Mesenchymal stem cell (in vitro differentiated cells and primary cell): ENCODE results near the gene TP53I13.

ENCODE experiments used
- DNase-seq: peaks from one replicate; pipeline ENCODE4 v3.0.0-alpha.2; 2013
- H2AFZ ChIP-seq: one replicate; pipeline ENCODE4 v1.6.1; 2013; ENCODE audit warnings: low read depth, mild to moderate bottlenecking, control low read depth, inconsistent platforms, low read length, moderate library complexity
- H2AK5ac ChIP-seq: 2 replicates; pipeline ENCODE4 v1.6.1; 2013; ENCODE audit warnings: low read length, moderate library complexity, mild to moderate bottlenecking, inconsistent platforms; ENCODE audit not compliant: severe bottlenecking
- H2BK120ac ChIP-seq: one replicate; pipeline ENCODE4 v1.6.1; 2013; ENCODE audit warnings: low read depth, mild to moderate bottlenecking, inconsistent platforms, low read length, moderate library complexity
- H2BK12ac ChIP-seq, 2 experiments: one replicate each; pipeline ENCODE4 v1.6.1; 2013; ENCODE audit warnings: inconsistent platforms in 2 of 2, low read length in 2 of 2, mild to moderate bottlenecking in 2 of 2, moderate library complexity in 2 of 2, control low read depth in 1 of 2
- H2BK15ac ChIP-seq: one replicate; pipeline ENCODE4 v1.6.1; 2013; ENCODE audit warnings: mild to moderate bottlenecking, low read depth, inconsistent platforms; ENCODE audit not compliant: poor library complexity, severe bottlenecking
- H2BK5ac ChIP-seq: 2 replicates; pipeline ENCODE4 v1.6.1; 2013; ENCODE audit warnings: low read depth, mild to moderate bottlenecking, low read length, control low read depth, inconsistent platforms; ENCODE audit not compliant: poor library complexity, severe bottlenecking
- H3K14ac ChIP-seq, 2 experiments: one replicate each; pipeline ENCODE4 v1.6.1; 2013; ENCODE audit warnings: inconsistent platforms in 2 of 2, low read length in 2 of 2, control low read depth in 1 of 2, mild to moderate bottlenecking in 1 of 2, moderate library complexity in 1 of 2
- H3K18ac ChIP-seq, 2 experiments: one replicate each; pipeline ENCODE4 v1.6.1; 2013; ENCODE audit warnings: inconsistent platforms in 2 of 2, low read length in 2 of 2, control low read depth in 1 of 2, low read depth in 1 of 2, mild to moderate bottlenecking in 1 of 2
- H3K23ac ChIP-seq, 2 experiments: one replicate each; pipeline ENCODE4 v1.6.1; 2013; ENCODE audit warnings: inconsistent platforms in 2 of 2, low read length in 2 of 2, mild to moderate bottlenecking in 2 of 2, moderate library complexity in 2 of 2, control low read depth in 1 of 2
- H3K27ac ChIP-seq: 2 replicates; pipeline ENCODE4 v1.5.1; 2013; ENCODE audit warnings: mild to moderate bottlenecking, moderate library complexity, low read length, control low read depth, inconsistent platforms; ENCODE audit not compliant: poor library complexity, severe bottlenecking
- H3K27me3 ChIP-seq, 2 experiments: 2 replicates each; pipeline versions ENCODE4 v1.6.1 to v1.7.0; 2013; ENCODE audit warnings: low read length in 2 of 2, mild to moderate bottlenecking in 2 of 2, moderate library complexity in 2 of 2, control low read depth in 1 of 2, inconsistent platforms in 1 of 2; ENCODE audit not compliant: control insufficient read depth in 1 of 2, insufficient read depth in 1 of 2
- H3K36me3 ChIP-seq, 2 experiments: 2 replicates each; pipeline versions ENCODE4 v1.6.1 to v1.7.0; 2013; ENCODE audit warnings: low read length in 2 of 2, control low read depth in 1 of 2, inconsistent platforms in 1 of 2, low read depth in 1 of 2, mild to moderate bottlenecking in 1 of 2; ENCODE audit not compliant: insufficient read depth in 2 of 2, control insufficient read depth in 1 of 2
- H3K4ac ChIP-seq, 2 experiments: one replicate each; pipeline ENCODE4 v1.6.1; 2013; ENCODE audit warnings: inconsistent platforms in 2 of 2, low read length in 2 of 2, mild to moderate bottlenecking in 2 of 2, moderate library complexity in 2 of 2, control low read depth in 1 of 2, low read depth in 1 of 2
- H3K4me1 ChIP-seq: 2 replicates; pipeline ENCODE4 v1.6.1; 2013; ENCODE audit warnings: low read depth, low read length, control low read depth; ENCODE audit not compliant: control insufficient read depth, insufficient read depth
- H3K4me2 ChIP-seq: 2 replicates; pipeline ENCODE4 v1.6.1; 2013; ENCODE audit warnings: low read length, mild to moderate bottlenecking, inconsistent platforms; ENCODE audit not compliant: poor library complexity, severe bottlenecking
- H3K4me3 ChIP-seq, 2 experiments: 2 replicates each; pipeline versions ENCODE4 v1.5.1 to v1.7.0; 2013; ENCODE audit warnings: low read length in 2 of 2, mild to moderate bottlenecking in 2 of 2, control low read depth in 1 of 2, low read depth in 1 of 2; ENCODE audit not compliant: insufficient read depth in 1 of 2
- H3K79me1 ChIP-seq: replicated peaks from 2 replicates; pipeline ENCODE4 v1.6.1; 2013; ENCODE audit warnings: mild to moderate bottlenecking, control low read depth, low read length, inconsistent platforms; ENCODE audit not compliant: poor library complexity, severe bottlenecking
- H3K9ac ChIP-seq: 2 replicates; pipeline ENCODE4 v1.7.0; 2013; ENCODE audit warnings: mild to moderate bottlenecking, low read length, moderate library complexity
- H3K9me3 ChIP-seq: 2 replicates; pipeline ENCODE4 v1.7.0; 2013; ENCODE audit warnings: mild to moderate bottlenecking, low read length; ENCODE audit not compliant: control insufficient read depth
- H4K8ac ChIP-seq: one replicate; pipeline ENCODE4 v1.6.1; 2013; ENCODE audit warnings: inconsistent platforms, mild to moderate bottlenecking, low read length, moderate library complexity
- H4K91ac ChIP-seq: one replicate; pipeline ENCODE4 v1.6.1; 2013; ENCODE audit warnings: mild to moderate bottlenecking, low read length, inconsistent platforms
- WGBS: methylation state at CpG from one replicate; pipeline ENCODE4 v1.1.7; 2013; ENCODE audit warnings: mixed read lengths; 5-methylcytosine and 5-hydroxymethylcytosine counted together

Gene TP53I13

GRCh38 chr17:29588562-29589411 lies 20.3 kb downstream of the TP53I13 start:
- 2% methylated on average over 27 of the region's 72 CpGs for WGBS
- H2BK5ac ChIP-seq: no peak overlapping the region

GRCh38 chr17:29589524-29590410 lies 21.3 kb downstream of the TP53I13 start, which contains the start of gene GIT1:
Gene GIT1 (minus strand): TSS chr17:29589648. CDS start chr17:29589378, 270 bp downstream.
- Histone ChIP-seq H3K4me2 (peak within 1 kb of the TSS; percentile 85), H3K36me3 (no peaks in the 10 kb centered on the region), H3K9ac (peak within 1 kb of the TSS; percentile 92), H3K18ac (peak within 1 kb of the TSS; percentile 92), H3K27me3 (no peaks in the 10 kb centered on the region), H3K23ac (peak within 1 kb of the TSS in 1 of 2 experiments; percentile 78), H2BK12ac (peak within 1 kb of the TSS in 1 of 2 experiments; percentile 95), H2BK15ac (peak within 1 kb of the TSS; percentile 96), H4K8ac (peak within 1 kb of the TSS; percentile 98), H2BK5ac (no peak within 1 kb of the TSS), H3K79me1 (no peaks in the 10 kb centered on the region), H4K91ac (peak within 1 kb of the TSS; percentile 89), H3K4me3 (peak within 1 kb of the TSS; percentile 84 to 90), H3K4me1 (peaks cover 69% of the 10 kb centered on the region), H2BK120ac (peak within 1 kb of the TSS; percentile 4), H2AK5ac (no peak within 1 kb of the TSS), H2AFZ (peak within 1 kb of the TSS; percentile 88), H3K27ac (peak within 1 kb of the TSS; percentile 69), H3K9me3 (no peaks in the 10 kb centered on the region), H3K4ac (peak within 1 kb of the TSS; percentile 65 to 89), H3K14ac (peak within 1 kb of the TSS in 1 of 2 experiments; percentile 97)
- peak; percentile 81 for DNase-seq
- 18% methylated on average over 30 of the region's 70 CpGs for WGBS

More at GRCh38 chr17:29588562-29589411, 20.3 kb downstream of the TP53I13 start:
- H3K36me3 ChIP-seq: no peaks in the 10 kb centered on the region
- peak overlapping the region; percentile 60 for H3K27ac ChIP-seq
- H2BK15ac ChIP-seq: no peak overlapping the region
- H3K4me3 ChIP-seq: peak overlapping the region; percentile 84 to 90
- peak overlapping the region; percentile 80 for H3K4me2 ChIP-seq
- H2AFZ ChIP-seq: no peak overlapping the region
- H3K27me3 ChIP-seq: no peaks in the 10 kb centered on the region
- peak overlapping the region; percentile 11 to 88 for H3K18ac ChIP-seq
- H2AK5ac ChIP-seq: no peak overlapping the region
- peak overlapping the region; percentile 28 for H4K8ac ChIP-seq
- H3K9ac ChIP-seq: peak overlapping the region; percentile 92
- H3K23ac ChIP-seq: peak overlapping the region in 1 of 2 experiments; percentile 78
- H2BK120ac ChIP-seq: no peak overlapping the region
- H3K4me1 ChIP-seq: peaks cover 69% of the 10 kb centered on the region
- no peaks in the 10 kb centered on the region for H3K79me1 ChIP-seq
- peak overlapping the region in 1 of 2 experiments; percentile 47 for H3K4ac ChIP-seq
- H3K9me3 ChIP-seq: no peaks in the 10 kb centered on the region
- DNase-seq: peak; percentile 57
- no peak overlapping the region for H4K91ac ChIP-seq
- peak overlapping the region in 1 of 2 experiments; percentile 97 for H3K14ac ChIP-seq
- peak overlapping the region in 1 of 2 experiments; percentile 64 for H2BK12ac ChIP-seq

- Histone ChIP-seq H2BK120ac (peak overlapping the region; percentile 69), H3K9me3 (no peaks in the 10 kb centered on the region), H3K4me1 (peaks cover 61% of the 10 kb centered on the region), H3K27ac (peak overlapping the region; percentile 69), H3K18ac (peak overlapping the region in 1 of 2 experiments; percentile 67), H2AK5ac (no peak overlapping the region), H3K23ac (peak overlapping the region in 1 of 2 experiments; percentile 53), H3K27me3 (no peaks in the 10 kb centered on the region), H2AFZ (no peak overlapping the region), H3K79me1 (no peaks in the 10 kb centered on the region), H4K91ac (peak overlapping the region; percentile 20), H3K4me2 (peak overlapping the region; percentile 85), H3K4me3 (peak overlapping the region; percentile 43 to 88), H2BK12ac (peak overlapping the region in 1 of 2 experiments; percentile 75), H3K14ac (no peak overlapping the region), H3K9ac (peak overlapping the region; percentile 85), H2BK5ac (no peak overlapping the region), H3K36me3 (no peaks in the 10 kb centered on the region), H4K8ac (peak overlapping the region; percentile 57), H3K4ac (peak overlapping the region in 1 of 2 experiments; percentile 32), H2BK15ac (no peak overlapping the region)
- DNase-seq: peak; percentile 68
- WGBS: 40% methylated on average over 28 of the region's 30 CpGs
Observed at GRCh38 chr17:29590411-29591145, 22.1 kb downstream of the TP53I13 start.
